HUES64 (cell line): ENCODE data around the gene CNTNAP2.

Experiments
- H3K27ac ChIP-seq: 2 replicates; pipeline ENCODE4 v1.7.0; 2013; ENCODE audit warnings: low read depth, low read length, inconsistent platforms
- H3K27me3 ChIP-seq: 2 replicates; pipeline ENCODE4 v1.6.1; 2013; ENCODE audit warnings: mild to moderate bottlenecking, low read length; ENCODE audit not compliant: insufficient read depth
- H3K36me3 ChIP-seq: 2 replicates; pipeline ENCODE4 v1.6.1; 2013; ENCODE audit warnings: mild to moderate bottlenecking, low read length; ENCODE audit not compliant: insufficient read depth
- H3K4me1 ChIP-seq: 2 replicates; pipeline ENCODE4 v1.6.1; 2013; ENCODE audit warnings: mild to moderate bottlenecking, low read length, moderate library complexity; ENCODE audit not compliant: insufficient read depth
- H3K4me3 ChIP-seq: 2 replicates; pipeline ENCODE4 v1.5.1; 2013; ENCODE audit warnings: mild to moderate bottlenecking, low read length, moderate library complexity
- H3K9ac ChIP-seq: 2 replicates; pipeline ENCODE4 v1.6.1; 2013; ENCODE audit warnings: mild to moderate bottlenecking, low read depth, low read length
- H3K9me3 ChIP-seq: 2 replicates; pipeline ENCODE4 v1.6.1; 2013; ENCODE audit warnings: low read depth, low read length; ENCODE audit not compliant: insufficient read depth
- WGBS: fragments of 150-250, 120-280 bp; methylation state at CpG from one replicate; pipeline ENCODE4 v1.1.7; 2013; ENCODE audit warnings: missing lambda C conversion rate; 5-methylcytosine and 5-hydroxymethylcytosine counted together

Gene CNTNAP2

DNA sequence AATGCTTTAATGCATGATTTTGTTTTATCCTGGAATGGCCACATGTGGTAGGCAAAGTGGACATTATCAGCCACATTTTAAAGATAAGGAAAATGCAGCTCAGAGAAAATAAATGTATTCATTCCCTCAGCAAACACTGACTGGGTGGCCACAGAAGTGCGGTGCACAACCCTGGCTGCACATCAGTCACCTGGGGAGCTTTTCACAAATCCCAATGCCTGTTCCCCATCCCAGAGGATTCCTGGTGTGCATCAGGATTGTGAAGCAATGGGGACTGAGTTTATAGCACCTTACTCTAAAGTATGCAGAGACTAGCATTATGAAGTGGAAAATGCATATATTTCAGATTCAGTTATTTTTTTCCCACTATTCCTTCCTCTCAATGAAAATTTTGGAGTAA, 2280.5 kb downstream of the CNTNAP2 start:
- Histone ChIP-seq H3K27me3 (no peaks in the 10 kb centered on the region), H3K9ac (no peak overlapping the region), H3K4me3 (no peak overlapping the region), H3K27ac (peak overlapping the region; percentile 39), H3K4me1 (peaks cover 74% of the 10 kb centered on the region), H3K36me3 (peaks cover 26% of the 10 kb centered on the region; the same call in 1 of the 2 replicates), H3K9me3 (no peaks in the 10 kb centered on the region)
- WGBS = 41% methylated on average over 1 of the region's 1 CpG

DNA sequence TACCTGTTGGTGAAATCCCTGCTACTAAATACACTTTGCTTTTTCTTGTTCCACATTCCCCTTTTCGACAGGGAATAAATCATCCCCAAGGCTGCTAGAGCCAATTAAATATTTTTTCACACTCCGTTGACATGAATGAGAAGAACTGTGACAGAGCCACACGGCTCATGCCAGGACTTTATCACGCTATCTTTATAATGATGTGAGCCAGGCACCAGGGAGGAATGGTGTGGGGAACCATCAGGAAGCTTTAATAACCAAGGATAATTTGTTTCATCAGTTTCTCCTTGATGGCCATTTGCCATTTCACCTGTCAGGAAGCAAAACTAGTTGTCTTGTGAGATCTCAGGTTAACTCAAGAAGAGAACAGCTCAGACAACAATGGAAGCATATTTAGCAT, 2280.9 kb downstream of the CNTNAP2 start:
- H3K27ac ChIP-seq = peak overlapping the region; percentile 46
- no peak overlapping the region for H3K9ac ChIP-seq
- H3K4me1 ChIP-seq = peaks cover 79% of the 10 kb centered on the region
- no peaks in the 10 kb centered on the region for H3K27me3 ChIP-seq
- H3K4me3 ChIP-seq = no peak overlapping the region
- 86% methylated on average over 4 of the region's 4 CpGs for WGBS
- H3K36me3 ChIP-seq = peaks cover 23% of the 10 kb centered on the region; the same call in 1 of the 2 replicates
- no peaks in the 10 kb centered on the region for H3K9me3 ChIP-seq

DNA sequence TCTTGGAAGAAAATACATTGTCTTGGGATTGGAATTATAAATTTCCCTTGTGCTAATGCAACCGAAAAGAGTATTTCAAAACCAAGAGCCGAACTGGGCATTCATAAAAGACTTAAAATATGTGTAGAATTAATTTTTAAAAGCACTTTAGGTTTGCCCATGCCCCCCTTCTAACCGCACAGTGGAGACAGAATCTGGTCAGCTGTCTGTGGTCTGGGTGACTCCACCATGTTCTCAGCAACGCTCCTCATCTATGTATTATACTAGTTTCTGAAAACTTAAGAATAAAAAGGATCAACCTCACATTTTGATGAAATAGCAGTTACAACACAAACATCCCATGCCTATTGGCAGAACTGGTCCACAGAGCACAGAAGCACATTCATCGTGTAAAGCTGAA, 2281.4 kb downstream of the CNTNAP2 start:
- H3K27ac ChIP-seq = no peak overlapping the region; the same call in 1 of the 2 replicates

DNA sequence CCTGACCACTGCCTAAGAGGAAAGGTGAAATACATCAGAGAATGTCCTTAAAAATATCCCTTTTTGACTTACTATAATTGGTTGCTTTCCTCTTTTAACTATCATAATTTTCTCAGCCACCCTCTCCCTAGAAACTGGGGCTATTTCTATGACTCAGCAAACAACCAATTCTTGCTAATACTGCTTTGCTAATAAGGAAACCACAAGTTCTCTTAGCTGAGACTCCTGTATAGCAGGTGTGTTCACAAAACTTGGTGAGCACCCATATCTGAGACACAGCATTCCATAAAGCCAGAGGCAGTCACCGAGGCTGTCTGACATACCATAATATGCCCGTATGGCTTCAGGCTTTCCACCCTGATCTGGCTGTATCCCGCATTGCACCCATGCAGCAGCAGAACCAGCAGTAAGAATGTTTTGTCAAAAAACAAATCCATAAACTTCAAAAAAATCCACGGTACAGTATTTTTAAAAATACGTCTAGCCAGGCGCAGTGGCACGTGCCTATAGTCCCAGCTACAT, 2282.3 kb downstream of the CNTNAP2 start:
- Histone ChIP-seq H3K9ac (no peak overlapping the region), H3K4me1 (peaks cover 71% of the 10 kb centered on the region), H3K27ac (no peak overlapping the region; the same call in 1 of the 2 replicates), H3K4me3 (no peak overlapping the region), H3K36me3 (peaks cover 20% of the 10 kb centered on the region; the same call in 1 of the 2 replicates), H3K9me3 (no peaks in the 10 kb centered on the region), H3K27me3 (no peaks in the 10 kb centered on the region)
- WGBS = 82% methylated on average over 7 of the region's 7 CpGs

More for the DNA sequence above, 2281.4 kb downstream of the CNTNAP2 start:
- 82% methylated on average over 5 of the region's 5 CpGs for WGBS
- no peaks in the 10 kb centered on the region for H3K9me3 ChIP-seq
- H3K4me1 ChIP-seq = peaks cover 80% of the 10 kb centered on the region
- no peak overlapping the region for H3K4me3 ChIP-seq
- peaks cover 18% of the 10 kb centered on the region; the same call in 1 of the 2 replicates for H3K36me3 ChIP-seq
- no peak overlapping the region for H3K9ac ChIP-seq
- no peaks in the 10 kb centered on the region for H3K27me3 ChIP-seq

DNA sequence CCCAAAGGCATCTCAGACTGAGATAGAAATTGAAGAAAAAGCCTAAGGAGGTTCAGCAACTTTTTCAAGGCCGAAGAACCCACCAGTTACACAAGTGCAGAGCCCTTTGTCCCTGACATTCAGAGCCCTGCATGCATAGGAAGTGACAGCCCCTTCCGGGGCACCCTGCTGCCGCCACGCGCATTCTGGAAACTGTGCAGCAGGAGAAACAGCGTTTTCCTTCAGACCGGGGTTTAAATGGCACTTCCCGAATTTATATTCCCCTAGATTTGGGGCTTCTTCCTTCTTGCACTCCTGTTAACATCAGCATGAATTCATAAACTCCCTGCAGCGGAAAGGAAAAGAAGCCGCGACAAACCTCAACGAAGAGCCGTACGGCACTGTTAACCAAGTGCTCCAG, 2283.5 kb downstream of the CNTNAP2 start:
- WGBS = 91% methylated on average over 14 of the region's 14 CpGs
- Histone ChIP-seq H3K36me3 (peaks cover 21% of the 10 kb centered on the region; the same call in 1 of the 2 replicates), H3K4me3 (no peak overlapping the region)

DNA sequence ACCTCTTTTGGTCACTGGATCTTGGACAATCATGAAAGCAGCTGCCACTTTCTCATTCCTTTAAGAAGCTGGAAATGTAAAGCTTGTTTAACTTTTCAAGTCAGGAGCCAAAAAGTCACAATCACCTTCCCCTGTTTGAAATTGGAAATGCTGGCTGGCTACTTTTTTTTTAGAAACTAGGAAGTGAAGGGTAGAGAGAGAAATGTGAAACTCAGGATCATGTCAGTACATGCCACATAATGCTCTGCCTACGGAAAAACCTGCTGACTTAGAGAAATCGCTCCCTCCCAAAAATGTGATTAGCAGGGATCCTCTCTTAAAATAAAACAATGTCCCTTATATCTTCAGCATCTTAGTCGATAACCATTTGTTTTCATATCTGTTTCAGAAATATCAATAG, 2285.6 kb downstream of the CNTNAP2 start:
- H3K36me3 ChIP-seq = peaks cover 21% of the 10 kb centered on the region; the same call in 1 of the 2 replicates
- no peak overlapping the region for H3K9ac ChIP-seq
- WGBS = 91% methylated on average over 3 of the region's 3 CpGs
- H3K9me3 ChIP-seq = no peaks in the 10 kb centered on the region
- no peaks in the 10 kb centered on the region for H3K27me3 ChIP-seq
- H3K4me1 ChIP-seq = peaks cover 38% of the 10 kb centered on the region
- no peak overlapping the region for H3K4me3 ChIP-seq
- H3K27ac ChIP-seq = peak overlapping the region; percentile 23; the same call in 1 of the 2 replicates

More for the DNA sequence above, 2283.5 kb downstream of the CNTNAP2 start:
- Histone ChIP-seq H3K9me3 (no peaks in the 10 kb centered on the region), H3K27me3 (no peaks in the 10 kb centered on the region), H3K4me1 (peaks cover 59% of the 10 kb centered on the region), H3K9ac (no peak overlapping the region), H3K27ac (no peak overlapping the region)

DNA sequence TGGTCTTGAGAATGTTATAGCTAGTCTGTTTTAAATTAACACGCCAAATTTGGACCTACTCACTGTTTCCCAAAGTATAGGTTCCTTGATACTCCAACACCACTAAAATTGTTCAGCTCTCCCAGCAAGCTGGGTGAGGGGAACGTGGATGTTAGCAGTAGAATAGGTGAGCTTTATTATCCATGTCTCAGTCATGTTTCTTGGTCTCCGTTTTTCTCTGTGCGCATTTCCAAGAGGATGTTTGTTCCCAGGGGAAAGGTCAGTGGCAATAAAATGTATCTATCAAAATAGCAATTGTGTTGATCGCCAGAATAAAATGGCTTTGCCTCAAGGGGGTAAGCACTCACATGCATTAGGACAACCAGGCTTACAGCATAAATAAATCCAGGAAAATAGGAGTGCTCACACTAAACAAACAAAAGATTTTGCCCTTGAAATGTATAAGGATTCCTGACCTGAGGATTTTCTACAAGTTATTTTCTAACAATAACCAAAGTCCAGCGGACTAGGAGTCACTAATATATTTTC, 2286.9 kb downstream of the CNTNAP2 start:
- no peak overlapping the region for H3K4me3 ChIP-seq
- H3K27ac ChIP-seq = no peak overlapping the region
- H3K27me3 ChIP-seq = no peaks in the 10 kb centered on the region
- H3K9ac ChIP-seq = no peak overlapping the region
- H3K4me1 ChIP-seq = peaks cover 25% of the 10 kb centered on the region
- peaks cover 17% of the 10 kb centered on the region; the same call in 1 of the 2 replicates for H3K36me3 ChIP-seq
- no peaks in the 10 kb centered on the region for H3K9me3 ChIP-seq
- 87% methylated on average over 4 of the region's 6 CpGs for WGBS

DNA sequence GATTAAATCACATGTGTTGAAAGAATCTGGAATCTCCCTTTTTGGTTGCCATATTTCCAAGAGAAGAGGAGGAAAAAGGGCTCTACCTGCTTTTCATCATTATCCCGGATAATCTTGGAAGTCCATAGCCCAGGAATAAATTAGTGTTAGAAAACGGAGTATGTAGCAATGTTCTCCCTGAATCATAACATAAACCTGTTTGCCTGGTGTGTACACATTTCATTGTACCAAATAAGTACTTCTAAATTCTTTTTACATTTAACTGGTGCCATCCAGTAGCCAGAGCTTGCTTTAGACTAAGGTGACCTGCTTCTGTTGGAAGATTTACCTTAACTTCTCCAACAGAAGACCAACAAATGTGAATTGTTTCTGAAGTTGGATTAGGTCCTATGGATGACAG, 2291.7 kb downstream of the CNTNAP2 start:
- peaks cover 48% of the 10 kb centered on the region for H3K36me3 ChIP-seq
- H3K9me3 ChIP-seq = no peaks in the 10 kb centered on the region
- no peak overlapping the region for H3K27ac ChIP-seq
- no peak overlapping the region for H3K4me3 ChIP-seq
- H3K27me3 ChIP-seq = no peaks in the 10 kb centered on the region
- 94% methylated on average over 2 of the region's 2 CpGs for WGBS
- no peak overlapping the region for H3K9ac ChIP-seq
- H3K4me1 ChIP-seq = no peaks in the 10 kb centered on the region

DNA sequence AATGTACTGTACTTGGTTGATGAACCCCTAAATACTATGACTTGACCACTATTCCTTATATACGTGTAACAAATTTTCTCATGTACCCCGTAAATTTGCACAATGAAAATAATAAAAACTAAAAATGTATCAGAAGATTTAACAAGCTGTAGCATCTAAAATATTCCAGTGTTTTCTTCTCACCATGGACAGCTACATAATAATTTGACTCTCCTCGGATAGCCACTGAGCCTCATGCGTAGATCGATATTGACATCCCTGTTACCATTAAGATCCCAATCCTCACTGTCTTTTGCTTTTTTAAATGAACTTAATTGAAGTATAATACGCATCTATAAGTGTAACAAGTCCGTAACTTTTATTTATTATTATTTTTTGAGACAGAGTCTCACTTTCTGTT, 2294.3 kb downstream of the CNTNAP2 start:
- no peak overlapping the region for H3K4me3 ChIP-seq
- H3K27me3 ChIP-seq = no peaks in the 10 kb centered on the region
- peaks cover 63% of the 10 kb centered on the region for H3K36me3 ChIP-seq
- no peak overlapping the region for H3K9ac ChIP-seq
- H3K27ac ChIP-seq = no peak overlapping the region
- no peaks in the 10 kb centered on the region for H3K9me3 ChIP-seq
- no peaks in the 10 kb centered on the region for H3K4me1 ChIP-seq
- 96% methylated on average over 6 of the region's 7 CpGs for WGBS

DNA sequence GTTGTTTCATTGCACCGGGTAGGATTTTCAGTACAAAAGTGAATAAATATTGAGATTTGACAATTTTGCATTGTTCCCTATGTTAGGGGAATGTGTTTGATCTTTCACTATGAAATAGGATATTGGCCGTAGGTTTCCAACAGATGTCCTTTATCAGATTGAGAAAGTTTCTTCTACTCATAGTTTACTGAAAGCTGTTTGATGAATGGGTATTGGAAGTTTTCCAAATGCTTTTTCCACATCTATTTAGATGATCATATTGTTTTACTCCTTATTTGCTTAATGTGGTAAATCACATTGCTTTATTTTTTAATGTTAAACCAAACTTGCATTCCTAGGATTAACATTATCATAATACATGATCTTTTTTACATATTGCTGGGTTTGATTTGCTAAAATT, 2296.1 kb downstream of the CNTNAP2 start:
- H3K27ac ChIP-seq = no peak overlapping the region
- H3K4me1 ChIP-seq = no peaks in the 10 kb centered on the region
- peaks cover 81% of the 10 kb centered on the region for H3K36me3 ChIP-seq
- H3K9me3 ChIP-seq = no peaks in the 10 kb centered on the region
- H3K27me3 ChIP-seq = no peaks in the 10 kb centered on the region
- WGBS = 92% methylated on average over 2 of the region's 2 CpGs
- no peak overlapping the region for H3K9ac ChIP-seq
- no peak overlapping the region for H3K4me3 ChIP-seq

DNA sequence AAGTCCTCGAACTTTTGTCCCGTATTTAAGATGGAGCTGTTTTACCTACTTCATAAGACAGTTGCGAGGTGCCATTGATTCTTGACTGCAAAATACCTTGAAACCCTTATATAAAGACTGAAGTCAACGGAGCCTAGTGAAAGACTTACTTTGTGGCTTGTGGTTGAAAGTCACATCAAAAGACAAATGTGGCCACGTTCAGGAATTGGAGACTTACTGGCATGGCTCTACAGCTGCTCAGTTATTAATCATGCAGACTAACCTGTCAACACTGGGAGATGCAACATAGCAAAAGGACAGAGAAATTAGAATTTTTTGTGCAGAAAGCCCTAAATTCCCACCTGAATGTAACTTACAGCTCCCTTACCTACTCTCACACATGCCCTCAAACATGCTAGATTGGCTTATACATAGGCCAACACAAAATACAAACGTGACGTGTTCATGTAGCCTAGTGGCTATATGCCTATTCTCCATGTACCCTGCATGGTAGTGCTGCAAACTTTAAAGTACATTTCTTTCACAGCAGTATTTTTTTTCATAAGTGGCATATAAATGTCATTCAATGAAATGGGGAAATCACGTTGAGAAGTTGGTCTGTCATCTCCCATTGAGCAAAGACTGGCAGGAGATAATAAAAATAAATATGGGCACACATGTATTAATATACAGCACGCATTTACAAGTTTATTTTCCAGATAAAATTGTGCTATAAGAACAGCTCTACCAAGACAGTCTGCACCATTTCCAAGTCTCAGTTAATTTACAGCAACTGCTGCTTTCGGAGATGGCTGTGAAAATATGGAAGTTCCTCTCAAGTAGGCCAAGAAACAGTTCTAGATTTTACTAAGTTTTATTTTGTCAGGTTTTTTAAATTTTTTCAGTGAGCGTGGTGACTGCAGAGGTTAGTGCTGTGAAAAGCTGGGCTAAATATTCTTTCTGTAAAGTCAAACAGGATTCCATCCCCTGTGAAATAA, 2303.5 kb downstream of the CNTNAP2 start:
- H3K9ac ChIP-seq = no peak overlapping the region
- H3K27ac ChIP-seq = no peak overlapping the region
- WGBS = 96% methylated on average over 11 of the region's 11 CpGs
- H3K4me3 ChIP-seq = no peak overlapping the region
- H3K9me3 ChIP-seq = peaks cover 18% of the 10 kb centered on the region; the same call in 1 of the 2 replicates
- H3K36me3 ChIP-seq = peaks cover 63% of the 10 kb centered on the region
- no peaks in the 10 kb centered on the region for H3K27me3 ChIP-seq
- no peaks in the 10 kb centered on the region for H3K4me1 ChIP-seq
